HG03439 (cell line): ENCODE measurements around the gene SF3B6.

ENCODE experiments used
- ATAC-seq: cut with Tn5 transposase; IDR thresholded peaks from one replicate; pipeline ENCODE4 v1.9.1; 2021; ENCODE audit warnings: mild to moderate bottlenecking, moderate library complexity; ENCODE audit not compliant: unreplicated experiment

Gene SF3B6

DNA sequence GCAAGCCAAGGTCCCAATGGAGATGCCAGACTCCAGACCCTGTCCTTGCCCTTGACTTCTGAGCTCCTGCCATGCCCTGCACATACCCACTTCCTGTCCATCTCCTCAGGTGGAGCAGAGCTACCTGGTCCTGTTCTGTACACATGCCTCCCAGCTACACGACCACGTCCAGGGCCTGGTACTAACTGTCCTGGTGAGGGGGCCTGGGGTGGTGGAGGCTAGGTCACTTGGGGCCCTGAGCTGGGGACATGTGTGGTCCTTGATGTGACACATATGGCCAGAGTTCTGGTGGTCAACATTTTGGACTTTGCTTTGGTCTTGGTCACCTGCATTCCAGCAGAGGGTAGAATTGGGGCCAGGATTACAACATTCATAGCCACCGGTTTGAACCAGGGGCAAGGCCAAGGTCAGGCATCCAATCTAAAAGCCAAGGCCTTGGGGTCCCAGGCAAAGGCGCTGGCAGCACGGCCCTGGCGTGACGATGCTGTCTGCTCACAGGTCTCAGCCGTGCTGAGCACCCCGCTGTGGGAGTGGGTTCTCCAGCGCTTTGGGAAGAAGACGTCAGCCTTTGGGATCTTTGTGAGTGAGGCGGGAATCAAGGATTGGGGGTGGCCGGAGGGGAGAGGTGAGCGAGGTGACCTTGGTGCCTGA lies 53.7 kb downstream of the SF3B6 start:
- no peak for ATAC-seq

- ATAC-seq: no peak
These were observed 54.8 kb downstream of the SF3B6 start for GRCh38 chr2:24021122-24021998.

GRCh38 chr2:24020244-24020643 lies 55.9 kb downstream of the SF3B6 start:
- no peak for ATAC-seq

DNA sequence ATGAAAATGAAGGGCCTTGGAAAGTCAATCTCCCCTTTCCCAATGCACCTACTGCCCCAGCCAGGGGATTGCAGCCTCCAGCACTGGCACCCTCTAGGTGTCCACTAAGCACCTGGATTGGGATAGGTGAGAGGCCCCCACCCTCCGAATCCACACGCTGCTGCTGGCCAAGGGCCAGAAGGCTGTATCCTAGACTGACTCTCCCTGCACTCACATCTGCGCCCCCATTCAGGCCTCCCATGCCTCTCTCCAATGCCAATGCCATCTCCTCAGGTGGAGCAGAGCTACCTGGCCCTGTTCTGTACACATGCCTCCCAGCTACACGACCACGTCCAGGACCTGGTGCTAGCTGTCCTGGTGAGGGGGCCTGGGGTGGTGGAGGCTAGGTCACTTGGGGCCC lies 56.4 kb downstream of the SF3B6 start:
- no peak for ATAC-seq

DNA sequence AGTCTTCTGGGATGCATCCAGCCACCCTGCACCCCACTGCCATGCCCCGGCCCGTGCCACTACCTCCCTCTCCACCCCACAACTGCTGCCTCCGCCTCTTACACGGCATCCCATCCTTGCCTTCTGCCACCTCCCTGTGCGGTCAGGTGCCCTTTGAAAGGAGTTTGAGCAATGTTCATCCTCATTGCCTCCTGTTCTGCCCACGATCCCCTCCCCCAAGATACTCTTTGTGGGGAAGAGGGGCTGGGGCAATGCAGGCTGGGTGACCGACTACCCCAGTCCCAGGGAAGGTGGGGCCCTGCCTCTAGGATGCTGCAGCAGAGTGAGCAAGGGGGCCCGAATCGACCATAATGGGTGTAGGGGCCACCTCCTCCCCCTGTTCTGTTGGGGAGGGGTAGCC lies 57.9 kb downstream of the SF3B6 start:
- ATAC-seq: no peak

DNA sequence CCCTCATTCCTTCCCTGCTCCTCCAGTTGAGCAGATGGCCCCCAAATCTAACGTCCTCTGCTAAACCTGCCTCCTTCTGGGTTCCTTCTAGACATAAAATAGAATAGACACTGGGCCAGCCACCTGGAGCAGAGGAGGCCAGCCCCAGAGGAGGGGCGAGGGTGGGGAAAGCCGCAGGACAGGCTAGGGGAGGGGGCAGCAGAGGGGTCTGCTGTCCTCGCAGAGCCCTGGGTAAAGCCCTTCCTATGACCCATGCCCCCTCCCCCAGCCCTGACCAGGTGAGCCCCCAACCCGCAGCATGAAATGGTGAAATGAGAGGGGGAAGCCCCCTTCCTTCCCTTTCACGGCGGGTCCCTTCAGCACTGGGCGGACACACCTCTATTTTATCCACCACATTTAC lies 58.4 kb downstream of the SF3B6 start:
- ATAC-seq: no peak
